GM12878 (cell line): ENCODE measurements around the gene INHBE. TPM values are rescaled to one million over a fixed set of nuclear protein-coding genes. Genes with fewer than 3 reads are reported as not detected.

Source experiments
- ATAC-seq: fragments of 200-7000 bp; cut with Tn5 transposase; 3 replicates; pipeline ENCODE4 v1.9.1; 2020; ENCODE audit warnings: mild to moderate bottlenecking, moderate library complexity
- BruUV-seq: library from RNA; stranded (reverse); fragments of 400-500 nt; replicated peaks from 2 replicates; lab custom pipeline; 2021; lab: Mats Ljungman, UMichigan
- CTCF ChIA-PET: fragments of 300-600 bp; sonication (Branson Sonifier 250); formaldehyde crosslinking; extraction: SDS; loops from one replicate; lab custom pipeline; 2021; ENCODE audit warnings: inconsistent platforms; lab: Yijun Ruan, JAX
- POLR2A ChIA-PET: fragments of 350-600 bp; formaldehyde crosslinking; extraction: SDS; loops from one replicate; lab custom pipeline; 2021; ENCODE audit warnings: inconsistent platforms; lab: Charles Lee
- RAD21 ChIA-PET: fragments of 300-600 bp; sonication (Branson Sonifier 250); formaldehyde crosslinking; loops from one replicate; lab custom pipeline; 2023; ENCODE audit warnings: antibody characterized with exemption; ENCODE audit not compliant: unreplicated experiment; lab: Charles Lee
- SMC1A ChIA-PET: fragments of 300-600 bp; sonication (Branson Sonifier 250); formaldehyde crosslinking; loops from one replicate; lab custom pipeline; 2023; ENCODE audit not compliant: unreplicated experiment, uncharacterized antibody; lab: Charles Lee
- DNase-seq: peaks from one replicate; pipeline ENCODE4 v3.0.0-alpha.2; 2011; ENCODE audit warnings: low read depth, low spot score
- FAIRE-seq: peaks from 3 replicates; lab custom pipeline; 2011; peaks lifted over from hg19 to GRCh38; lab: Jason Lieb, UNC
- H2AFZ ChIP-seq: 2 replicates; pipeline ENCODE4 v1.6.0; 2011; ENCODE audit warnings: low read depth, low read length, control low read depth; ENCODE audit not compliant: control insufficient read depth
- H3K27ac ChIP-seq: 2 replicates; pipeline ENCODE4 v1.5.1; 2011; ENCODE audit warnings: control low read depth; ENCODE audit not compliant: control insufficient read depth, insufficient read depth
- H3K27me3 ChIP-seq, 2 experiments: replicated peaks in 1 of 2; 2 replicates each; pipeline versions ENCODE4 v1.6.0 to v1.6.1; 2011; ENCODE audit warnings: low read length in 1 of 2; ENCODE audit not compliant: control insufficient read depth in 2 of 2, insufficient read depth in 2 of 2
- H3K36me3 ChIP-seq, 2 experiments: 2 replicates each; pipeline ENCODE4 v1.5.1; 2011; ENCODE audit warnings: low read length in 1 of 2; ENCODE audit not compliant: control insufficient read depth in 2 of 2, insufficient read depth in 2 of 2
- H3K4me1 ChIP-seq: 2 replicates; pipeline ENCODE4 v1.6.1; 2011; ENCODE audit warnings: mild to moderate bottlenecking, low read length, moderate library complexity, mixed read lengths; ENCODE audit not compliant: control insufficient read depth, insufficient read depth
- H3K4me2 ChIP-seq: 2 replicates; pipeline ENCODE4 v1.6.0; 2011; ENCODE audit warnings: control low read depth; ENCODE audit not compliant: control insufficient read depth, insufficient read depth
- H3K4me3 ChIP-seq: fragments of 200-600 bp; sonication (generic); 2 replicates; pipeline ENCODE4 v1.5.1; 2016
- H3K79me2 ChIP-seq: 2 replicates; pipeline ENCODE4 v1.6.0; 2011; ENCODE audit warnings: low read length; ENCODE audit not compliant: control insufficient read depth, insufficient read depth
- H3K9ac ChIP-seq: 2 replicates; pipeline ENCODE4 v1.8.0; 2011; ENCODE audit warnings: low read length, control low read depth, mixed read lengths; ENCODE audit not compliant: control insufficient read depth, insufficient read depth
- H3K9me3 ChIP-seq: replicated peaks from 3 replicates; pipeline ENCODE4 v1.5.1; 2011; ENCODE audit warnings: mild to moderate bottlenecking, low read length; ENCODE audit not compliant: control insufficient read depth, insufficient read depth
- H4K20me1 ChIP-seq: 2 replicates; pipeline ENCODE4 v1.6.0; 2011; ENCODE audit not compliant: control insufficient read depth, insufficient read depth
- BHLHE40 ChIP-seq, 2 experiments: fragments of 450-650 bp in 1 of 2; IDR thresholded peaks; 2 replicates each; pipeline ENCODE4 v1.6.1; 2011 to 2017; ENCODE audit warnings: low read depth in 2 of 2, borderline replicate concordance in 1 of 2, improper control_type of control experiment in 1 of 2, low read length in 1 of 2, mild to moderate bottlenecking in 1 of 2
- CHD1 ChIP-seq: IDR thresholded peaks from 2 replicates; pipeline ENCODE4 v1.6.1; 2012; ENCODE audit warnings: low read depth, low read length, improper control_type of control experiment
- CHD4 ChIP-seq: fragments of 200-600 bp; sonication (generic); IDR thresholded peaks from 2 replicates; pipeline ENCODE4 v1.6.1; 2016; ENCODE audit warnings: mild to moderate bottlenecking
- DPF2 ChIP-seq: fragments of 450-650 bp; IDR thresholded peaks from 2 replicates; pipeline ENCODE4 v1.6.1; 2017; ENCODE audit warnings: mild to moderate bottlenecking
- E2F4 ChIP-seq: IDR thresholded peaks from 2 replicates; pipeline ENCODE4 v1.6.1; 2012; ENCODE audit warnings: low read depth, low read length, improper control_type of control experiment
- EZH2 ChIP-seq: IDR thresholded peaks from 2 replicates; pipeline ENCODE4 v1.6.1; 2012; ENCODE audit warnings: low read depth, mild to moderate bottlenecking, control low read depth, inconsistent platforms, low read length, borderline replicate concordance; ENCODE audit not compliant: control insufficient read depth
- FOXK2 ChIP-seq: fragments of 450-650 bp; IDR thresholded peaks from 2 replicates; pipeline ENCODE4 v1.6.1; 2017; ENCODE audit warnings: mild to moderate bottlenecking, moderate library complexity
- GABPA ChIP-seq: IDR thresholded peaks from 2 replicates; pipeline ENCODE4 v1.6.1; 2014; ENCODE audit warnings: antibody characterized with exemption, low read depth, mild to moderate bottlenecking, inconsistent platforms
- IRF3 ChIP-seq: fragments of 450-650 bp; IDR thresholded peaks from 2 replicates; pipeline ENCODE4 v1.6.1; 2014; ENCODE audit warnings: mild to moderate bottlenecking
- KAT2A ChIP-seq: conservative IDR thresholded peaks from 2 replicates; pipeline ENCODE4 v1.6.1; 2011; ENCODE audit warnings: low read depth, low read length; ENCODE audit not compliant: control insufficient read depth
- LARP7 ChIP-seq: fragments of 450-650 bp; IDR thresholded peaks from 2 replicates; pipeline ENCODE4 v1.6.1; 2017; ENCODE audit warnings: mild to moderate bottlenecking
- MEF2A ChIP-seq: IDR thresholded peaks from 2 replicates; pipeline ENCODE4 v1.6.1; 2011; ENCODE audit warnings: low read depth, mild to moderate bottlenecking, low read length, moderate library complexity; ENCODE audit not compliant: insufficient read depth
- MEF2B ChIP-seq: fragments of 450-650 bp; IDR thresholded peaks from 2 replicates; pipeline ENCODE4 v1.6.1; 2018; ENCODE audit warnings: mild to moderate bottlenecking, moderate library complexity; ENCODE audit not compliant: partially characterized antibody, poor library complexity, severe bottlenecking
- NFXL1 ChIP-seq: fragments of 450-650 bp; IDR thresholded peaks from 2 replicates; pipeline ENCODE4 v1.6.1; 2017; ENCODE audit warnings: antibody characterized with exemption, mild to moderate bottlenecking, borderline replicate concordance
- PAX5 ChIP-seq: IDR thresholded peaks from 2 replicates; pipeline ENCODE4 v1.6.1; 2011; ENCODE audit warnings: low read depth, low read length, borderline replicate concordance
- POLR2A ChIP-seq: IDR thresholded peaks from 2 replicates; pipeline ENCODE4 v1.6.1; 2011; ENCODE audit warnings: low read depth, mild to moderate bottlenecking, low read length
- RB1 ChIP-seq: fragments of 450-650 bp; formaldehyde crosslinking; IDR thresholded peaks from 2 replicates; pipeline ENCODE4 v1.6.1; 2017; ENCODE audit warnings: mild to moderate bottlenecking, borderline replicate concordance
- SUPT20H ChIP-seq: IDR thresholded peaks from 2 replicates; pipeline ENCODE4 v1.6.1; 2011; ENCODE audit warnings: low read depth, mild to moderate bottlenecking, low read length, moderate library complexity, borderline replicate concordance; ENCODE audit not compliant: control insufficient read depth
- ZBTB4 ChIP-seq: fragments of 450-650 bp; formaldehyde crosslinking; IDR thresholded peaks from 2 replicates; pipeline ENCODE4 v1.4.0; 2022; ENCODE audit warnings: mild to moderate bottlenecking, moderate library complexity
- WGBS: methylation state at CpG from one replicate; pipeline ENCODE4 v1.1.6; 2016; ENCODE audit warnings: low lambda C conversion rate; ENCODE audit not compliant: insufficient replicate concordance, insufficient coverage; ENCODE audit errors: missing lambda C conversion rate; 5-methylcytosine and 5-hydroxymethylcytosine counted together
- in situ Hi-C: fragments of 300-500 bp; cut with MboI; formaldehyde crosslinking; loops from 9 replicates; pipeline ENCODE4 v1.14.3; 2018; ENCODE audit warnings: mixed read lengths
- intact Hi-C: fragments of 100-400 bp; cut with micrococcal nuclease; formaldehyde crosslinking; loops from one replicate; pipeline ENCODE4 v1.14.2; 2022; ENCODE audit not compliant: unreplicated experiment
- polyA plus RNA-seq, 11 experiments: library from polyadenylated mRNA; depleted of rRNA in 4 of 11; unstranded in 6 of 11; stranded (reverse) in 5 of 11; fragments of >200 nt; fragmentation: Nextera tagmentation in 4 of 11; fragmentation: Illumina TruSeq in 1 of 11; extraction: Ambion mirVana in 4 of 11; extraction: Trizol in 1 of 11; gene quantifications; 1 replicate in 1 of 11; 2 replicates in 10 of 11; pipeline versions ENCODE4 v1.2.1 to v1.2.3, GENCODE V29; 2011 to 2016; ENCODE audit warnings: inconsistent platforms in 2 of 11, missing spikeins in 2 of 11, low read depth in 1 of 11
- total RNA-seq, 4 experiments: library from RNA; depleted of rRNA in 3 of 4; stranded (reverse); fragments of >200 nt in 3 of 4; fragmentation: Illumina TruSeq in 1 of 4; extraction: Trizol in 1 of 4; gene quantifications; 2 replicates each; pipeline versions ENCODE4 v1.2.1 to v1.2.3, GENCODE V29; 2013 to 2021

INHBE gene
- total and polyA plus RNA-seq, 10 of the 15 experiments (the other 5 are each of a cell fraction or from before 2014, with no cell fraction given), result 0.09 to 2.5 (median 0.37) TPM

- POLR2A ChIA-PET, result interaction anchor here (1.3 kb wide), 1 partner anchor 18 kb away, joined by 3 read pairs; the partner anchor contains the start of gene INHBE
- no peak for ATAC-seq
- Histone ChIP-seq H3K4me3 (no peak overlapping the region), H3K79me2 (peaks cover 38% of the 10 kb centered on the region), H4K20me1 (no peaks in the 10 kb centered on the region), H3K9me3 (no peaks in the 10 kb centered on the region), H3K27me3 (no peaks in the 10 kb centered on the region), H3K27ac (no peak overlapping the region), H3K9ac (no peak overlapping the region), H3K36me3 (peaks cover 1 to 30% of the 10 kb centered on the region in 2 experiments), H3K4me1 (peaks cover 10% of the 10 kb centered on the region), H2AFZ (no peak overlapping the region), H3K4me2 (no peak overlapping the region)
- SMC1A ChIA-PET, result no interaction called here
- no peak for FAIRE-seq
- CTCF ChIA-PET, result interaction anchor here (1.0 to 8.1 kb wide), 2 partner anchors 12 to 21 kb away, joined by 3 to 114 read pairs; partner anchors contain the start of gene GLI1
- BruUV-seq, result no TSS peak
- RAD21 ChIA-PET, result no interaction called here
- in situ Hi-C loops (no loop called here), intact Hi-C loops (loop anchor here (10.0 kb wide), 1 partner anchor 281 kb away; the partner anchor contains the start of genes CDK4 and MARCHF9)
- DNase-seq, result no peak
- 100% methylated on average over 3 of the region's 3 CpGs for WGBS
- TF ChIP-seq BHLHE40 (IDR thresholded peaks at IDR 0.05; ENCODE audit: borderline replicate concordance in 1 of 2, low read depth in 2 of 2, low read length in 1 of 2), result no peak
- TF ChIP-seq CHD1, result no peak
- no peak for TF ChIP-seq CHD4
- no peak for TF ChIP-seq KAT2A
- no peak for TF ChIP-seq IRF3
- TF ChIP-seq RB1, result no peak
- TF ChIP-seq EZH2, result no peak
- no peak for TF ChIP-seq DPF2
- TF ChIP-seq E2F4, result no peak
- TF ChIP-seq FOXK2, result no peak
- TF ChIP-seq MEF2A, result no peak
- no peak for TF ChIP-seq POLR2A
- no peak for TF ChIP-seq SUPT20H
- no peak for TF ChIP-seq LARP7
- no peak for TF ChIP-seq PAX5
- no peak for TF ChIP-seq GABPA
- TF ChIP-seq NFXL1, result no peak
- no peak for TF ChIP-seq ZBTB4
- TF ChIP-seq MEF2B, result no peak
Observed at GRCh38 chr12:57473392-57473791, 18.3 kb downstream of the INHBE start.
